ENCODE results near the gene UBLCP1.

GRCh38 chr5:159243385-159243784, 19.7 kb upstream of the UBLCP1 start:
- TF ChIP-seq, protein P1, sequence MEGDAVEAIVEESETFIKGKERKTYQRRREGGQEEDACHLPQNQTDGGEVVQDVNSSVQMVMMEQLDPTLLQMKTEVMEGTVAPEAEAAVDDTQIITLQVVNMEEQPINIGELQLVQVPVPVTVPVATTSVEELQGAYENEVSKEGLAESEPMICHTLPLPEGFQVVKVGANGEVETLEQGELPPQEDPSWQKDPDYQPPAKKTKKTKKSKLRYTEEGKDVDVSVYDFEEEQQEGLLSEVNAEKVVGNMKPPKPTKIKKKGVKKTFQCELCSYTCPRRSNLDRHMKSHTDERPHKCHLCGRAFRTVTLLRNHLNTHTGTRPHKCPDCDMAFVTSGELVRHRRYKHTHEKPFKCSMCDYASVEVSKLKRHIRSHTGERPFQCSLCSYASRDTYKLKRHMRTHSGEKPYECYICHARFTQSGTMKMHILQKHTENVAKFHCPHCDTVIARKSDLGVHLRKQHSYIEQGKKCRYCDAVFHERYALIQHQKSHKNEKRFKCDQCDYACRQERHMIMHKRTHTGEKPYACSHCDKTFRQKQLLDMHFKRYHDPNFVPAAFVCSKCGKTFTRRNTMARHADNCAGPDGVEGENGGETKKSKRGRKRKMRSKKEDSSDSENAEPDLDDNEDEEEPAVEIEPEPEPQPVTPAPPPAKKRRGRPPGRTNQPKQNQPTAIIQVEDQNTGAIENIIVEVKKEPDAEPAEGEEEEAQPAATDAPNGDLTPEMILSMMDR (IDR thresholded peaks at IDR 0.05): no peak
- TF ChIP-seq EP300 (IDR thresholded peaks at IDR 0.05) (no peak), POLR2AphosphoS5 (IDR thresholded peaks at IDR 0.05) (no peak), POLR2A (IDR thresholded peaks at IDR 0.05) (no peak)
